Right atrium auricular region (tissue), 2 donors: Measurements from ENCODE around the gene FAM78A. TPM values are rescaled to one million over a fixed set of nuclear protein-coding genes. Genes with fewer than 3 reads are reported as not detected.
A peak's percentile ranks its signal among the peaks of the same experiment; 100 is the strongest.

Experiments
- DNase-seq: peaks from one replicate; pipeline ENCODE4 v3.0.0-alpha.2; 2019; ENCODE audit warnings: low spot score
- H3K27ac ChIP-seq, 2 donors: fragments of 200-600 bp; sonication (generic); 1 replicate in 1 of 2; 2 replicates in 1 of 2; pipeline ENCODE4 v1.5.1; 2016 to 2019
- H3K27me3 ChIP-seq, 2 donors: fragments of 200-600 bp; sonication (generic); one replicate each; pipeline versions ENCODE4 v1.5.1 to v1.6.0; 2017 to 2019
- H3K36me3 ChIP-seq: fragments of 200-600 bp; sonication (generic); one replicate; pipeline ENCODE4 v1.5.1; 2016
- H3K4me1 ChIP-seq, 2 donors: fragments of 200-600 bp; sonication (generic); one replicate each; pipeline versions ENCODE4 v1.5.1 to v1.6.0; 2017 to 2019
- H3K4me3 ChIP-seq, 2 donors: fragments of 200-600 bp; sonication (generic); 1 replicate in 1 of 2; 2 replicates in 1 of 2; pipeline ENCODE4 v1.5.1; 2017 to 2019; ENCODE audit warnings: mild to moderate bottlenecking in 1 of 2, moderate library complexity in 1 of 2
- H3K9me3 ChIP-seq, 2 donors: fragments of 200-600 bp; sonication (generic); one replicate each; pipeline ENCODE4 v1.5.1; 2019
- total RNA-seq, 2 donors: library from RNA; depleted of rRNA; stranded (reverse); fragments of >200 nt; gene quantifications; one replicate each; pipeline ENCODE4 v1.1.0, GENCODE V29; 2016
- TF ChIP-seq, protein P1 (sequence below), 2 donors: fragments of 200-600 bp; sonication (generic); IDR thresholded peaks; one replicate each; pipeline ENCODE4 v1.5.1; 2019; ENCODE audit warnings: antibody characterized with exemption in 2 of 2

FAM78A gene
- total RNA-seq, 2 donors from 2014 or later, result 31.8 to 55.3 TPM

DNA sequence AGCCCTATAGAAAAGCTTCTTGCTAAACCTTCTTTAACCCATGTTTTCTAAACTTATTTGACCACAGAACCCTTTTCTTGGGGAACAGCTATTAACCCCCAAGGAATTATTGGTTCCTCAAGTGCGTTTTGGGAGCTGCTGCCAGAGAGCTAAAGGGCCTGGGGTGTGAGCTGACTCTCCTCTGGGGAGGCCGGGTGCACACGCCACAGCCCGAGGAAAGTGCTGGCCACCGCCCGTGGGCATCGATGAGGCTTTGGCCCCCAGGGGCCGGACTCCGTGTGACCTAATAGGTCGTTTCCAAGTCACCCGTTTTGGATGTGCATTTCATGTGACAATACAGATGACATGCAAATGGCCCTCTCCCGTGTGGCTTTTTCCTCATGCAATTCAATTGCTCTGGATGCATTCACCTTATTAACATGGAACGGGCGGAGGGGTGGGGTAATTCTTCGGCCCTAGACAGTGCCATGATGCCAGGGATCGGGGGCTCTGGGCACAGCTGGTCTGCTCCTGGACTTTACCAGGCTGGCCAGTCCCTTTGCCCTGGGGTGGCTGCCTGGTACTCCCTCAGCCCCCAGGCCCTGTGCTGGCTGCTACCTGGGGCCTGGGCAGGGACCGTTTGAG is 32.7 kb upstream of the FAM78A start:
- H3K27ac ChIP-seq, result peak overlapping the region; percentile 77 to 87
- H3K9me3 ChIP-seq, result no peaks in the 10 kb centered on the region
- peaks cover 0 to 21% of the 10 kb centered on the region in 2 donors for H3K4me1 ChIP-seq
- no peaks in the 10 kb centered on the region for H3K36me3 ChIP-seq
- TF ChIP-seq, protein P1, sequence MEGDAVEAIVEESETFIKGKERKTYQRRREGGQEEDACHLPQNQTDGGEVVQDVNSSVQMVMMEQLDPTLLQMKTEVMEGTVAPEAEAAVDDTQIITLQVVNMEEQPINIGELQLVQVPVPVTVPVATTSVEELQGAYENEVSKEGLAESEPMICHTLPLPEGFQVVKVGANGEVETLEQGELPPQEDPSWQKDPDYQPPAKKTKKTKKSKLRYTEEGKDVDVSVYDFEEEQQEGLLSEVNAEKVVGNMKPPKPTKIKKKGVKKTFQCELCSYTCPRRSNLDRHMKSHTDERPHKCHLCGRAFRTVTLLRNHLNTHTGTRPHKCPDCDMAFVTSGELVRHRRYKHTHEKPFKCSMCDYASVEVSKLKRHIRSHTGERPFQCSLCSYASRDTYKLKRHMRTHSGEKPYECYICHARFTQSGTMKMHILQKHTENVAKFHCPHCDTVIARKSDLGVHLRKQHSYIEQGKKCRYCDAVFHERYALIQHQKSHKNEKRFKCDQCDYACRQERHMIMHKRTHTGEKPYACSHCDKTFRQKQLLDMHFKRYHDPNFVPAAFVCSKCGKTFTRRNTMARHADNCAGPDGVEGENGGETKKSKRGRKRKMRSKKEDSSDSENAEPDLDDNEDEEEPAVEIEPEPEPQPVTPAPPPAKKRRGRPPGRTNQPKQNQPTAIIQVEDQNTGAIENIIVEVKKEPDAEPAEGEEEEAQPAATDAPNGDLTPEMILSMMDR (IDR thresholded peaks at IDR 0.05), result no peak
- no peak for DNase-seq
- no peaks in the 10 kb centered on the region for H3K27me3 ChIP-seq
- H3K4me3 ChIP-seq, result no peak overlapping the region

DNA sequence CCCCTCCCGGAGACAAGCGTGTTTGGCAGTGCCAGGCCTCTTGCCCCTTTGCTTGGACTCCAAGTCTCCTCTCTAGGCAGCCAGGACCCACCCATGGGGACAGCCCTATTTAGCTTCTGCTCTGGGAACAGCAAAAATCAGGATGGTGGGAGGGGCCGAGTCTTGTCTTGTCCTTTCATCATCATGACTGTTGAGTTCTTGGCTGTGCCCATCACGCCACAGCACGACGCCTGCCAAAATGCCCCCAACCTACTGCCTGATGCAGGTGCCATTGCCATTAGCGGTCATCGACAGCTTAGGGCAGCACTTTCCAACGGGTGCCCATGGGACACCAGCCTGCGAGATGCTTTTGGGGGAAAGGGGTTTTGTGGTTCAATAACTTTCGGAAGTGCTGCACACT is 32.1 kb upstream of the FAM78A start:
- H3K36me3 ChIP-seq, result no peaks in the 10 kb centered on the region
- peaks cover 0 to 26% of the 10 kb centered on the region in 2 donors for H3K4me1 ChIP-seq
- TF ChIP-seq, protein P1 (IDR thresholded peaks at IDR 0.05), result no peak
- no peaks in the 10 kb centered on the region for H3K27me3 ChIP-seq
- H3K4me3 ChIP-seq, result no peak overlapping the region
- DNase-seq, result no peak
- H3K9me3 ChIP-seq, result no peaks in the 10 kb centered on the region
- peak overlapping the region; percentile 77 to 87 for H3K27ac ChIP-seq

DNA sequence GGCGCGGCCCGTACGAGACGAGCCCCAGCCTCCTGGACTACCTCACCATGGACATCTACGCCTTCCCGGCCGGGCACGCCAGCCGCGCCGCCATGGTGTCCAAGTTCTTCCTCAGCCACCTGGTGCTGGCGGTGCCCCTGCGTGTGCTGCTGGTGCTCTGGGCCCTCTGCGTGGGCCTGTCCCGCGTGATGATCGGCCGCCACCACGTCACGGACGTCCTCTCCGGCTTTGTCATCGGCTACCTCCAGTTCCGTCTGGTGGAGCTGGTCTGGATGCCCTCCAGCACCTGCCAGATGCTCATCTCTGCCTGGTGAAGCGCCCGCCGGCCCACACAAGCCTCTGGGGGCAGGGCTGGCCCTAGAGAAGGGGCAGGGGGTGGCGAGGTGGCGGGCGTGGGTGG is 31.7 kb upstream of the FAM78A start:
- H3K4me1 ChIP-seq, result peaks cover 0 to 26% of the 10 kb centered on the region in 2 donors
- DNase-seq, result no peak
- H3K4me3 ChIP-seq, result no peak overlapping the region
- peak overlapping the region; percentile 77 to 87 for H3K27ac ChIP-seq
- no peaks in the 10 kb centered on the region for H3K27me3 ChIP-seq
- no peaks in the 10 kb centered on the region for H3K9me3 ChIP-seq
- TF ChIP-seq, protein P1 (IDR thresholded peaks at IDR 0.05), result no peak
- no peaks in the 10 kb centered on the region for H3K36me3 ChIP-seq

DNA sequence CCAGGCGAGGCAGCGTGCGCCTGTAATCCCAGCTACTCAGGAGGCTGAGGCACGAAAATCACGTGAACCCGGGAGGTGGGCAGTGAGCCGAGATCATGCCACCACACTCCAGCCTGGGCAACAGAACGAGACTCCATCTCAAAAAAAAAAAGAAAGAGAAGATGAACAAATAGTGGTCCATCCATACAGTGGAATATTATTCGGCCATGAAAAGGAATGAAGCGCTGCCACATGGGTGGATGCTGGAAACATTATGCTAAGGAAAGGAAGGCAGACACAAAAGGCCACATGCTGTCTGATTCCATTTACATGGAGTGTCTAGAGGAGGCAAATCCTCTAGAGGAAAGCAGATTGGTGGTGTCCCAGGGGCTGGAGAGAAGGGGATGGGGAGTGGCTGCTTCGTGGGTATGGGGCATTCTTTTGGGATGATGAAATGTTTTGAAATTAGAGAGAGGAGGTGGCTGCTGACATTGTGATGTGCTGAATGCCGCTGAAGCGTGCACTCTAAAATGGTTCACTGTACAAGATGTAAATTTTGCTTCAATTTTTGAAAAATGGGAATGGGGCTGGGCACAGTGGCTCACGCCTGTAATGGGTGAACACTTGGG is 30.2 kb upstream of the FAM78A start:
- Histone ChIP-seq H3K27me3 (no peaks in the 10 kb centered on the region), H3K4me1 (peaks cover 0 to 37% of the 10 kb centered on the region in 2 donors)

DNA sequence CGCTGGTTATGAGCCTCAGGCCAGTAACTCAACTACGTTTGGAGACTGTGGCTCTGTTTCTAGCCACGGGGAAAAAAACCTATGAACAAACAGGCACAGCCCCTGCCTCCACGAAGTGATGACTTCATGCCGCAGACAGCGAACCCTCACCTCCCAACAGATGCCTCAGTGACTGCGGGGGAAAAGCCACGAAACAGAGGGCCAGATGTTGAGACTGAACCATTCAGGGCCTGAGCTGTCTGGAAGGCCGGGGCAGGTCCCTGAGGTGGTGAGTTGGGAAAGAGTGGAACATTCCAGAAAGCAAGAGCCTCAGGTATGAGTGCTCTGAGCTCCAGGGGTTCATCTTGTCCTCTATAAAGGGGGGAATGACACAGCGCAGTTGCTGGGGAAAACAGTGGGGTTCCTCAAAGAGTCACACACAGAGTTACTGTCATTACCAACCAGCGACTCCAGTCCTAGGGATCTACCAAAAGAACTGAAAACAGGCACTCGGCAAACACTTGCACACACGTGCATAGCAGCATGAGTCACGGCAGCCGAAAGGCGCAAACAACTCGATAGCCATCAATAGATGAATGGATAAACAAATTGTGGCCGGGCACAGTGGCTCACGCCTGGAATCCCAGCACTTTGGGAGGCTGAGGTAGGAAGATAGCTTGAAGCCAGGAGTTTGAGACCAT is 28.5 kb upstream of the FAM78A start:
- Histone ChIP-seq H3K9me3 (no peaks in the 10 kb centered on the region), H3K36me3 (no peaks in the 10 kb centered on the region), H3K4me1 (peaks cover 0 to 27% of the 10 kb centered on the region in 2 donors), H3K27ac (peak overlapping the region; percentile 87 to 93), H3K4me3 (no peak overlapping the region), H3K27me3 (no peaks in the 10 kb centered on the region)
- DNase-seq, result no peak
- TF ChIP-seq, protein P1 (IDR thresholded peaks at IDR 0.05), result no peak

More for the DNA sequence above, 30.2 kb upstream of the FAM78A start:
- Histone ChIP-seq H3K9me3 (no peaks in the 10 kb centered on the region), H3K27ac (peak overlapping the region; percentile 77 to 87), H3K36me3 (no peaks in the 10 kb centered on the region), H3K4me3 (no peak overlapping the region)
- no peak for DNase-seq
- TF ChIP-seq, protein P1 (IDR thresholded peaks at IDR 0.05), result no peak
